ENCODE data around the gene HM13. TPM values are rescaled to one million over a fixed set of nuclear protein-coding genes. Genes with fewer than 3 reads are reported as not detected.

HM13 gene
- total and polyA plus RNA-seq, 2 of the 13 experiments (the other 11 are each of a cell fraction or from before 2014, with no cell fraction given) = 118 to 243 TPM

DNA sequence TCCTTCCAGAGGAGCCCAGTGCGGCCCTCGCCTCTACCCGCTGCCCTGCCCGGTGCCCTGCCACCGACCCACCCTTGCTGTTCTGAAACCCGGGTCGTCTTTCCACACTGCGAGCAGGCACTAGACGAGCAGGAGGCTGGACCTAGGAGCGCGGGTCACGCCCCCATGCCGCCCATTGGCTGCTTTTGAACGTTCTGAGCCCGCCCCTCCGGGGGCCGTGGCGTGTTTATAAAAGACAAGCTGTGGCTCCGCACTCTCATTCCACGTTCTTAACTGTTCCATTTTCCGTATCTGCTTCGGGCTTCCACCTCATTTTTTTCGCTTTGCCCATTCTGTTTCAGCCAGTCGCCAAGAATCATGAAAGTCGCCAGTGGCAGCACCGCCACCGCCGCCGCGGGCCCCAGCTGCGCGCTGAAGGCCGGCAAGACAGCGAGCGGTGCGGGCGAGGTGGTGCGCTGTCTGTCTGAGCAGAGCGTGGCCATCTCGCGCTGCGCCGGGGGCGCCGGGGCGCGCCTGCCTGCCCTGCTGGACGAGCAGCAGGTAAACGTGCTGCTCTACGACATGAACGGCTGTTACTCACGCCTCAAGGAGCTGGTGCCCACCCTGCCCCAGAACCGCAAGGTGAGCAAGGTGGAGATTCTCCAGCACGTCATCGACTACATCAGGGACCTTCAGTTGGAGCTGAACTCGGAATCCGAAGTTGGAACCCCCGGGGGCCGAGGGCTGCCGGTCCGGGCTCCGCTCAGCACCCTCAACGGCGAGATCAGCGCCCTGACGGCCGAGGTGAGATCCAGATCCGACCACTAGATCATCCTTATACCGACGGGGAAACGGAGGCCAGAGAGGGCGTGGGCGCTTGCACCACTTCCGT is 91.0 kb downstream of the HM13 start, which contains the start of gene ID1 (continued):
- TF ChIP-seq ZNF121 (CRISPR knock-in tag; IDR thresholded peaks at IDR 0.05) (0 out of 2 replicates have a peak, but pooled peaks have one; percentile 26), JARID2 (CRISPR knock-in tag; IDR thresholded peaks at IDR 0.05; ENCODE audit: insufficient replicate concordance) (no peak), GABPA (IDR thresholded peaks at IDR 0.05; ENCODE audit: low read depth, low read length) (no peak), GABPA (CRISPR knock-in tag; IDR thresholded peaks at IDR 0.05; ENCODE audit: low read depth) (no peak), ZNF333 (CRISPR knock-in tag; IDR thresholded peaks at IDR 0.05; ENCODE audit: borderline replicate concordance) (peak; percentile 88; the same call in 1 of the 2 replicates), SMC3 (IDR thresholded peaks at IDR 0.05; ENCODE audit: low read length) (no peak; the same call in none of the 2 replicates), ZNF263 (CRISPR knock-in tag; IDR thresholded peaks at IDR 0.05) (peak; percentile 55; the same call in 1 of the 2 replicates), ATF7 (IDR thresholded peaks at IDR 0.05) (no peak), ATF7 (CRISPR knock-in tag; IDR thresholded peaks at IDR 0.05) (peak; percentile 80), ZNF747 (CRISPR knock-in tag; IDR thresholded peaks at IDR 0.05; ENCODE audit: borderline replicate concordance) (peak; percentile 96; the same call in 1 of the 2 replicates), ZNF343 (CRISPR knock-in tag; IDR thresholded peaks at IDR 0.05) (peak; percentile 98), ELK4 (CRISPR knock-in tag; IDR thresholded peaks at IDR 0.05; ENCODE audit: borderline replicate concordance) (no peak), ARID2 (CRISPR knock-in tag; IDR thresholded peaks at IDR 0.05; ENCODE audit: borderline replicate concordance) (peak; percentile 95; the same call in 1 of the 2 replicates), STAT5B (CRISPR knock-in tag; IDR thresholded peaks at IDR 0.05) (0 out of 2 replicates have a peak, but pooled peaks have one; percentile 67), ZBTB7A (CRISPR knock-in tag; IDR thresholded peaks at IDR 0.05) (peak; percentile 94), ZBTB7B (CRISPR knock-in tag; IDR thresholded peaks at IDR 0.05) (peak; percentile 74), BCLAF1 (IDR thresholded peaks at IDR 0.05) (no peak), ZNF382 (CRISPR knock-in tag; IDR thresholded peaks at IDR 0.05; ENCODE audit: borderline replicate concordance) (no peak), GATAD1 (CRISPR knock-in tag; IDR thresholded peaks at IDR 0.05) (peak; percentile 75), MTF1 (CRISPR knock-in tag; IDR thresholded peaks at IDR 0.05) (peak; percentile 90), CENPT (CRISPR knock-in tag; IDR thresholded peaks at IDR 0.05; ENCODE audit: low read depth) (0 out of 2 replicates have a peak, but pooled peaks have one; percentile 81), ZNF432 (CRISPR knock-in tag; IDR thresholded peaks at IDR 0.05; ENCODE audit: borderline replicate concordance) (no peak)
- TF ChIP-seq, protein P1, sequence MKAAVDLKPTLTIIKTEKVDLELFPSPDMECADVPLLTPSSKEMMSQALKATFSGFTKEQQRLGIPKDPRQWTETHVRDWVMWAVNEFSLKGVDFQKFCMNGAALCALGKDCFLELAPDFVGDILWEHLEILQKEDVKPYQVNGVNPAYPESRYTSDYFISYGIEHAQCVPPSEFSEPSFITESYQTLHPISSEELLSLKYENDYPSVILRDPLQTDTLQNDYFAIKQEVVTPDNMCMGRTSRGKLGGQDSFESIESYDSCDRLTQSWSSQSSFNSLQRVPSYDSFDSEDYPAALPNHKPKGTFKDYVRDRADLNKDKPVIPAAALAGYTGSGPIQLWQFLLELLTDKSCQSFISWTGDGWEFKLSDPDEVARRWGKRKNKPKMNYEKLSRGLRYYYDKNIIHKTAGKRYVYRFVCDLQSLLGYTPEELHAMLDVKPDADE (CRISPR knock-in tag; IDR thresholded peaks at IDR 0.05) = no peak
- TF ChIP-seq, protein P2, sequence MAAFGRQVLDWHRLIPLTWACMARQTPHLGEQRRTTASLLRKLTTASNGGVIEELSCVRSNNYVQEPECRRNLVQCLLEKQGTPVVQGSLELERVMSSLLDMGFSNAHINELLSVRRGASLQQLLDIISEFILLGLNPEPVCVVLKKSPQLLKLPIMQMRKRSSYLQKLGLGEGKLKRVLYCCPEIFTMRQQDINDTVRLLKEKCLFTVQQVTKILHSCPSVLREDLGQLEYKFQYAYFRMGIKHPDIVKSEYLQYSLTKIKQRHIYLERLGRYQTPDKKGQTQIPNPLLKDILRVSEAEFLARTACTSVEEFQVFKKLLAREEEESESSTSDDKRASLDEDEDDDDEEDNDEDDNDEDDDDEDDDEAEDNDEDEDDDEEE (CRISPR knock-in tag; IDR thresholded peaks at IDR 0.05) = peak; percentile 85

All from HepG2 (cell line).